Prostate gland (tissue), 2 donors: Measurements from ENCODE around the gene PSMB11. TPM values are rescaled to one million over a fixed set of nuclear protein-coding genes. Genes with fewer than 3 reads are reported as not detected.
A peak's percentile ranks its signal among the peaks of the same experiment; 100 is the strongest.

ENCODE experiments used
- DNase-seq: peaks from one replicate; pipeline ENCODE4 v3.0.0-alpha.2; 2019; ENCODE audit warnings: low spot score
- H3K27ac ChIP-seq, 2 donors: fragments of 200-600 bp; sonication (generic); 2 replicates each; pipeline ENCODE4 v1.5.1; 2017 to 2019
- H3K27me3 ChIP-seq: fragments of 200-600 bp; sonication (generic); replicated peaks from 2 replicates; pipeline ENCODE4 v1.5.1; 2019; ENCODE audit not compliant: insufficient read depth
- H3K36me3 ChIP-seq, 2 donors: fragments of 200-600 bp; sonication (generic); 1 replicate in 1 of 2; 2 replicates in 1 of 2; pipeline versions ENCODE4 v1.5.1 to v1.8.1; 2017 to 2019
- H3K4me1 ChIP-seq: fragments of 200-600 bp; sonication (generic); replicated peaks from 2 replicates; pipeline ENCODE4 v1.5.1; 2019
- H3K4me3 ChIP-seq, 2 donors: fragments of 200-600 bp; sonication (generic); 2 replicates each; pipeline ENCODE4 v1.5.1; 2017 to 2019
- H3K9me3 ChIP-seq: fragments of 200-600 bp; sonication (generic); 2 replicates; pipeline ENCODE4 v1.5.1; 2017
- CTCF ChIP-seq, 4 experiments: fragments of 200-600 bp in 2 of 4; fragments of 450-650 bp in 2 of 4; sonication (generic) in 2 of 4; IDR thresholded peaks; 1 replicate in 3 of 4; 2 replicates in 1 of 4; pipeline ENCODE4 v1.5.1; 2016 to 2019; ENCODE audit warnings: antibody characterized with exemption in 4 of 4, mild to moderate bottlenecking in 2 of 4, moderate library complexity in 2 of 4
- POLR2A ChIP-seq: fragments of 450-650 bp; IDR thresholded peaks from one replicate; pipeline ENCODE4 v1.6.1; 2016; ENCODE audit warnings: antibody characterized with exemption, mild to moderate bottlenecking
- POLR2AphosphoS5 ChIP-seq: sonication (generic); formaldehyde crosslinking; IDR thresholded peaks from one replicate; pipeline ENCODE4 v1.6.1; 2017; ENCODE audit warnings: antibody characterized with exemption
- WGBS: methylation state at CpG from one replicate; pipeline ENCODE4 v1.1.5; 2018; 5-methylcytosine and 5-hydroxymethylcytosine counted together
- intact Hi-C: fragments of 100-400 bp; cut with DNase I; formaldehyde crosslinking; loops from one replicate; pipeline ENCODE4 v1.14.2; 2022
- total RNA-seq, 2 donors: library from RNA; depleted of rRNA; stranded (reverse); fragments of >200 nt; gene quantifications; one replicate each; pipeline ENCODE4 v1.1.0, GENCODE V29; 2016

The PSMB11 gene
- total RNA-seq, 2 donors from 2014 or later: not detected

DNA sequence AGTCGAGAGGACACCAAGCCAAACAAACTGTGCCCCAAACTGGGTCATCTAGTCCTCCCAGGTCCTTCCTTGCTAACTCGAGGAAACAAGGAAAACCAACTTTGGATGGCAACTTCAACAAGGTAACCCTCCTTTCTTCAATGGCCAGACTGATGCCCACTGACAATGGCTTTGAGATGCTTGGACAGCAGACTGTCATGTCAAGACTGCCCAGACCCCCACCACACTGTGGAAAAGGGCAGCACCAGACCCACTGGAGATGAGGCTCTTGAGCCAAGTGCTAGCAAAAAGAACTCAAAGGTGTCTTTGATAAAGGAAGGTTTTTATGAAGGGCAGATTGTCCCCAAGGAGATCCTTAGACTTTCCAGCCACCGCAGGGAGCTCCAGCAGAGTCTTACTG, 24.4 kb downstream of the PSMB11 start:
- Histone ChIP-seq H3K4me3 (no peak overlapping the region), H3K36me3 (peaks cover 20 to 30% of the 10 kb centered on the region in 2 donors), H3K9me3 (no peaks in the 10 kb centered on the region), H3K4me1 (peaks cover 16% of the 10 kb centered on the region), H3K27ac (no peak overlapping the region), H3K27me3 (no peaks in the 10 kb centered on the region)
- 88% methylated on average over 3 of the region's 3 CpGs for WGBS
- no peak for DNase-seq
- intact Hi-C loops: no loop called here
- TF ChIP-seq POLR2A: no peak
- no peak for TF ChIP-seq POLR2AphosphoS5
- TF ChIP-seq CTCF (IDR thresholded peaks at IDR 0.05): no peak

- DNase-seq: no peak
- intact Hi-C loops: no loop called here
These were observed 25.1 kb downstream of the PSMB11 start for GRCh38 chr14:23066855-23067744.

GRCh38 chr14:23067847-23068788, 26.1 kb downstream of the PSMB11 start:
- no peak for TF ChIP-seq POLR2AphosphoS5
- no peak for TF ChIP-seq POLR2A
- no peak for TF ChIP-seq CTCF (IDR thresholded peaks at IDR 0.05)
- no peak overlapping the region for H3K4me3 ChIP-seq
- peaks cover 10 to 23% of the 10 kb centered on the region in 2 donors for H3K36me3 ChIP-seq
- intact Hi-C loops: no loop called here
- WGBS: 59% methylated on average over 14 of the region's 14 CpGs
- H3K9me3 ChIP-seq: no peaks in the 10 kb centered on the region
- no peak for DNase-seq
- H3K27me3 ChIP-seq: no peaks in the 10 kb centered on the region
- peaks cover 25% of the 10 kb centered on the region for H3K4me1 ChIP-seq
- peak overlapping the region in 1 of 2 donors; percentile 26 for H3K27ac ChIP-seq

More at GRCh38 chr14:23066855-23067744, 25.1 kb downstream of the PSMB11 start:
- H3K27me3 ChIP-seq: no peaks in the 10 kb centered on the region
- 87% methylated on average over 23 of the region's 23 CpGs for WGBS
- no peak overlapping the region for H3K27ac ChIP-seq
- peaks cover 23% of the 10 kb centered on the region for H3K4me1 ChIP-seq
- TF ChIP-seq POLR2AphosphoS5 (no peak), POLR2A (no peak), CTCF (IDR thresholded peaks at IDR 0.05) (no peak)
- H3K4me3 ChIP-seq: no peak overlapping the region
- no peaks in the 10 kb centered on the region for H3K9me3 ChIP-seq
- peaks cover 20 to 30% of the 10 kb centered on the region in 2 donors for H3K36me3 ChIP-seq

DNA sequence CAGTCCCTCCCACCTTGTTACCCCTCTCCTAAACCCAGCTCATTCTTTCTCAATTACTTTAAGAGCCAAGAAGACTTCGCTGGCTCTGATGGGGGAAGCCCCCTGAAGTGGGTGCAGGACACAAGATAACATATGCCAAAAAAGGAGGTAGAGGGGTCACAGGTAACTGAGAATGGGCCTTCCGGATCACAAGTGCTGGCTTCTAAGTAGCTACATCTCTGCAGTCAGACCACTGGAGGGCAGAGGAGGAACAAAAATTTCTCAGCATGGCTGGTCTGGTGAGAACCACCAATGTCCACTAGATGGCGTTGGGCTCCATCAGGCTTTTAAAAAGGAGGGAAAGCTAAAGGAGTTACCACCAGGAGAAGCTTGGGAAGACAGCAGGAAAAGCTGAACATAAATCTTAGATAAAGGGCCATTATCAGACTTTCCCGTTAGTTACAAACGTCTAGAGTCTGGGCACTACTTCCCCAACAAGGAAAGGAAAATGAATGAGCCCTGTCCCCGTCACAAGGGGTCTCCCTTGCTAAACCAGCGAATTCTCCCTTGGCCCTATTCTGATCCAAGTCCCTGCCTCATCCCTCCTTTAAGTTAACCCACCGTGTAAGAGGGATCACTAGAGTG, 26.9 kb downstream of the PSMB11 start:
- TF ChIP-seq POLR2AphosphoS5 (peak; percentile 75), CTCF (IDR thresholded peaks at IDR 0.05) (peak; percentile 87 to 98 (median 97)), POLR2A (no peak)
- Histone ChIP-seq H3K36me3 (peaks cover 6 to 15% of the 10 kb centered on the region in 2 donors), H3K9me3 (no peaks in the 10 kb centered on the region), H3K4me1 (peaks cover 25% of the 10 kb centered on the region), H3K27ac (peak overlapping the region in 1 of 2 donors; percentile 26), H3K4me3 (no peak overlapping the region), H3K27me3 (no peaks in the 10 kb centered on the region)
- 25% methylated on average over 8 of the region's 8 CpGs for WGBS
- DNase-seq: peak; percentile 81
- intact Hi-C loops: no loop called here
